ENCODE data around the gene DRD3.

The DRD3 gene

DNA sequence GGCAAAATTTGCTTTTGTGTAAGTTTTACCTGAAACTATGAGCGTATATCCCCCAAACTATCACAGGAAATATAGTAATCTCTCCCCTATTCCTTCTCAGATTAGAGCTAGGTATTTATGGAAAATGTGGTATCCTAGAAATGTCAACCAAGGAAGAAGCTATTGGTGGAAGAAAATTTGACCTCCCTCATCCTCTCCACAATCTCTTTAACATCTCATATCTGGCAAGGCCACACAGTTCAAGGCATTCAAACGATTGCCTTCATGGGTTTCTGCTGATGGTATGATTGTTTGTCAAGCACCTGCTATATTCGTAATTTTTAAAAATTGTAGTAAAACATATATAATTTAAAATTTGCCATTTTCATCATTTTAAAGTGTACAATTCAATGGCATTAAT lies 27.5 kb upstream of the DRD3 start:
- DNase-seq (ENCODE audit: low read depth in 1 of 2, low spot score in 1 of 2) = no peak
- H3K4me3 ChIP-seq (replicated peaks; ENCODE audit: insufficient read depth, low read length) = no peak overlapping the region
- peaks cover 2% of the 10 kb centered on the region for H3K27me3 ChIP-seq (ENCODE audit: insufficient read depth, poor library complexity, severe bottlenecking)
- no peak overlapping the region for H3K27ac ChIP-seq (replicated peaks)
- TF ChIP-seq SPI1 (IDR thresholded peaks at IDR 0.05; ENCODE audit: borderline replicate concordance, low read depth) (no peak), POLR2AphosphoS5 (IDR thresholded peaks at IDR 0.05; ENCODE audit: low read depth) (no peak), GABPA (IDR thresholded peaks at IDR 0.05; ENCODE audit: low read depth) (no peak)
- TF ChIP-seq, protein P1, sequence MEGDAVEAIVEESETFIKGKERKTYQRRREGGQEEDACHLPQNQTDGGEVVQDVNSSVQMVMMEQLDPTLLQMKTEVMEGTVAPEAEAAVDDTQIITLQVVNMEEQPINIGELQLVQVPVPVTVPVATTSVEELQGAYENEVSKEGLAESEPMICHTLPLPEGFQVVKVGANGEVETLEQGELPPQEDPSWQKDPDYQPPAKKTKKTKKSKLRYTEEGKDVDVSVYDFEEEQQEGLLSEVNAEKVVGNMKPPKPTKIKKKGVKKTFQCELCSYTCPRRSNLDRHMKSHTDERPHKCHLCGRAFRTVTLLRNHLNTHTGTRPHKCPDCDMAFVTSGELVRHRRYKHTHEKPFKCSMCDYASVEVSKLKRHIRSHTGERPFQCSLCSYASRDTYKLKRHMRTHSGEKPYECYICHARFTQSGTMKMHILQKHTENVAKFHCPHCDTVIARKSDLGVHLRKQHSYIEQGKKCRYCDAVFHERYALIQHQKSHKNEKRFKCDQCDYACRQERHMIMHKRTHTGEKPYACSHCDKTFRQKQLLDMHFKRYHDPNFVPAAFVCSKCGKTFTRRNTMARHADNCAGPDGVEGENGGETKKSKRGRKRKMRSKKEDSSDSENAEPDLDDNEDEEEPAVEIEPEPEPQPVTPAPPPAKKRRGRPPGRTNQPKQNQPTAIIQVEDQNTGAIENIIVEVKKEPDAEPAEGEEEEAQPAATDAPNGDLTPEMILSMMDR (IDR thresholded peaks at IDR 0.05; ENCODE audit: insufficient read depth, low read length) = no peak
- TF ChIP-seq, protein P2, sequence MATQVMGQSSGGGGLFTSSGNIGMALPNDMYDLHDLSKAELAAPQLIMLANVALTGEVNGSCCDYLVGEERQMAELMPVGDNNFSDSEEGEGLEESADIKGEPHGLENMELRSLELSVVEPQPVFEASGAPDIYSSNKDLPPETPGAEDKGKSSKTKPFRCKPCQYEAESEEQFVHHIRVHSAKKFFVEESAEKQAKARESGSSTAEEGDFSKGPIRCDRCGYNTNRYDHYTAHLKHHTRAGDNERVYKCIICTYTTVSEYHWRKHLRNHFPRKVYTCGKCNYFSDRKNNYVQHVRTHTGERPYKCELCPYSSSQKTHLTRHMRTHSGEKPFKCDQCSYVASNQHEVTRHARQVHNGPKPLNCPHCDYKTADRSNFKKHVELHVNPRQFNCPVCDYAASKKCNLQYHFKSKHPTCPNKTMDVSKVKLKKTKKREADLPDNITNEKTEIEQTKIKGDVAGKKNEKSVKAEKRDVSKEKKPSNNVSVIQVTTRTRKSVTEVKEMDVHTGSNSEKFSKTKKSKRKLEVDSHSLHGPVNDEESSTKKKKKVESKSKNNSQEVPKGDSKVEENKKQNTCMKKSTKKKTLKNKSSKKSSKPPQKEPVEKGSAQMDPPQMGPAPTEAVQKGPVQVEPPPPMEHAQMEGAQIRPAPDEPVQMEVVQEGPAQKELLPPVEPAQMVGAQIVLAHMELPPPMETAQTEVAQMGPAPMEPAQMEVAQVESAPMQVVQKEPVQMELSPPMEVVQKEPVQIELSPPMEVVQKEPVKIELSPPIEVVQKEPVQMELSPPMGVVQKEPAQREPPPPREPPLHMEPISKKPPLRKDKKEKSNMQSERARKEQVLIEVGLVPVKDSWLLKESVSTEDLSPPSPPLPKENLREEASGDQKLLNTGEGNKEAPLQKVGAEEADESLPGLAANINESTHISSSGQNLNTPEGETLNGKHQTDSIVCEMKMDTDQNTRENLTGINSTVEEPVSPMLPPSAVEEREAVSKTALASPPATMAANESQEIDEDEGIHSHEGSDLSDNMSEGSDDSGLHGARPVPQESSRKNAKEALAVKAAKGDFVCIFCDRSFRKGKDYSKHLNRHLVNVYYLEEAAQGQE (IDR thresholded peaks at IDR 0.05; ENCODE audit: insufficient replicate concordance, low read depth) = no peak

DNA sequence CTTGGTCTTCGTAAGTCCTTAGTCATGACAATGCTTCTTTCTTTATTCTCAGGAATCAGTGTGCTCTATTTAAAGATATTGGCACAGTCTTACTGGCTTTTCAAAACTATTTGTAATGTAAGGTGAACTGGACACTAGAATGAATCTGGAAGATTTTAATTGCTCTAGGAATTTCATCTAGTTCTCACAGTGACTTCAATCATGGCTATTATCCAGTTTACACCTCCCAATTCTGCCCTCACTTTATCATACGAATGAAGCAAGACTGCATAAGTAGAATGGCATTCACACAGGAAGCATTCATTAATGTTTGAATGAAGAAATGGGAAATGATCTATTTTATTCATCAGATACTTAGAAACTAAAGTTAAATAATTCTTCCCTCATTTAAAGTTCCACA lies 26.7 kb upstream of the DRD3 start:
- Histone ChIP-seq H3K27ac (replicated peaks) (no peak overlapping the region), H3K4me3 (replicated peaks; ENCODE audit: insufficient read depth, low read length) (no peak overlapping the region), H3K27me3 (ENCODE audit: insufficient read depth, poor library complexity, severe bottlenecking) (peaks cover 2% of the 10 kb centered on the region)
- TF ChIP-seq SPI1 (IDR thresholded peaks at IDR 0.05; ENCODE audit: borderline replicate concordance, low read depth) (no peak), GABPA (IDR thresholded peaks at IDR 0.05; ENCODE audit: low read depth) (no peak)
- DNase-seq (ENCODE audit: low read depth in 1 of 2, low spot score in 1 of 2) = no peak

DNA sequence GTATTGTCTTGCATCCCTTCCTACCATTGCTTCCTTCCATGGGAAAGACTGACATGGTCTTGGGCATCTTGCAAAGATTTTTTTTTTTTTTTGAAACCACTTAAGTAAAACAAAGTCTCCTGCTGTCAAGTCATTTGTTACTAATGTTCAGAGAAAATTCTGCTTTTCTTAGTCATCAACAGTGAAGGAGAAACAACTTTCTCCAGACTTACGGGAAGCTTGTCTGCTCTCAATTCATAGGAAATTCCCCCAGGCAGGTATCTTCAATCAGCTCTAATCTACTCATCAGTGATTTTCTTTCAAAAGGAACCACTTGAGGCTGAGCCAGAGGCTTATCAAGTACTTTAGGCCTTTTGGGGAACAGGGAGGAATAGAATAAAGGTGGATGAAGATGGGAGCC lies 15.9 kb upstream of the DRD3 start:
- Histone ChIP-seq H3K4me3 (replicated peaks; ENCODE audit: insufficient read depth, low read length) (no peak overlapping the region), H3K27ac (replicated peaks) (no peak overlapping the region), H3K27me3 (ENCODE audit: insufficient read depth, poor library complexity, severe bottlenecking) (no peaks in the 10 kb centered on the region)
- no peak for TF ChIP-seq SPI1 (IDR thresholded peaks at IDR 0.05; ENCODE audit: borderline replicate concordance, low read depth)
- TF ChIP-seq, protein P2 (IDR thresholded peaks at IDR 0.05; ENCODE audit: insufficient replicate concordance, low read depth) = no peak
- no peak for DNase-seq (ENCODE audit: low read depth in 1 of 2, low spot score in 1 of 2)

GRCh38 chr3:114192136-114192535 lies 13.3 kb upstream of the DRD3 start:
- no peak for DNase-seq (ENCODE audit: low read depth in 1 of 2, low spot score in 1 of 2)
- Histone ChIP-seq H3K27ac (replicated peaks) (no peak overlapping the region), H3K4me3 (replicated peaks; ENCODE audit: insufficient read depth, low read length) (no peak overlapping the region), H3K27me3 (ENCODE audit: insufficient read depth, poor library complexity, severe bottlenecking) (no peaks in the 10 kb centered on the region)
- TF ChIP-seq, protein P1 (IDR thresholded peaks at IDR 0.05; ENCODE audit: insufficient read depth, low read length) = no peak
- TF ChIP-seq GABPA (IDR thresholded peaks at IDR 0.05; ENCODE audit: low read depth) (no peak), POLR2AphosphoS5 (IDR thresholded peaks at IDR 0.05; ENCODE audit: low read depth) (no peak), SPI1 (IDR thresholded peaks at IDR 0.05; ENCODE audit: borderline replicate concordance, low read depth) (no peak)
- TF ChIP-seq, protein P2 (IDR thresholded peaks at IDR 0.05; ENCODE audit: insufficient replicate concordance, low read depth) = no peak
